ENCODE data around the gene CPEB4. TPM values are rescaled to one million over a fixed set of nuclear protein-coding genes. Genes with fewer than 3 reads are reported as not detected.
A peak's percentile ranks its signal among the peaks of the same experiment; 100 is the strongest.

Gene CPEB4
- total RNA-seq, 4 donors from 2014 or later: 97.8 to 109 (median 102) TPM

GRCh38 chr5:173920866-173921555 lies 32.9 kb downstream of the CPEB4 start:
- ATAC-seq: no peak
- no peak for DNase-seq
- peak overlapping the region; percentile 89 to 99 (median 95) for H3K27ac ChIP-seq
- no peak for TF ChIP-seq CTCF (IDR thresholded peaks at IDR 0.05 in 4 of 5, conservative IDR thresholded peaks at IDR 0.05 in 1 of 5)
- no peak for TF ChIP-seq POLR2A (IDR thresholded peaks at IDR 0.05)
- no peaks in the 10 kb centered on the region for H3K9me3 ChIP-seq
- H3K36me3 ChIP-seq: no peaks in the 10 kb centered on the region
- H3K4me3 ChIP-seq: no peak overlapping the region
- H3K4me1 ChIP-seq: peaks cover 79 to 94% of the 10 kb centered on the region in 2 donors
- in situ Hi-C loops (cut with MboI; ENCODE audit: low sequenced_read_pairs in 4 of 4): no loop called here
- intact Hi-C loops (cut with DNase I; ENCODE audit: low total_unique reads): loop anchor here (5.0 kb wide), 1 partner anchor 249 kb away; no protein-coding TSS in a partner anchor
- no peaks in the 10 kb centered on the region for H3K27me3 ChIP-seq

- in situ Hi-C loops (cut with MboI; ENCODE audit: low sequenced_read_pairs in 4 of 4): no loop called here
- H3K27ac ChIP-seq: peak overlapping the region; percentile 89 to 99 (median 95)
- H3K4me3 ChIP-seq: no peak overlapping the region
- TF ChIP-seq CTCF (IDR thresholded peaks at IDR 0.05 in 4 of 5, conservative IDR thresholded peaks at IDR 0.05 in 1 of 5) (no peak), POLR2A (IDR thresholded peaks at IDR 0.05) (no peak)
- peaks cover 88 to 94% of the 10 kb centered on the region in 2 donors for H3K4me1 ChIP-seq
- H3K27me3 ChIP-seq: no peaks in the 10 kb centered on the region
- H3K36me3 ChIP-seq: no peaks in the 10 kb centered on the region
- no peak for DNase-seq
- H3K9me3 ChIP-seq: no peaks in the 10 kb centered on the region
- ATAC-seq: no peak
- intact Hi-C loops (cut with DNase I; ENCODE audit: low total_unique reads): loop anchor here (5.0 kb wide), 1 partner anchor 250 kb away; no protein-coding TSS in a partner anchor
These were observed 34.4 kb downstream of the CPEB4 start for GRCh38 chr5:173922527-173922926.

- H3K4me3 ChIP-seq: peak overlapping the region in 1 of 4 donors; percentile 4
- intact Hi-C loops (cut with DNase I; ENCODE audit: low total_unique reads) (loop anchor here (5.0 kb wide), 1 partner anchor 251 kb away; no protein-coding TSS in a partner anchor), in situ Hi-C loops (cut with MboI; ENCODE audit: low sequenced_read_pairs in 4 of 4) (no loop called here)
- H3K4me1 ChIP-seq: peaks cover 97 to 100% of the 10 kb centered on the region in 2 donors
- ATAC-seq (peak; percentile 67 to 75), DNase-seq (no peak)
- no peaks in the 10 kb centered on the region for H3K27me3 ChIP-seq
- peak overlapping the region; percentile 89 to 99 (median 95) for H3K27ac ChIP-seq
- no peaks in the 10 kb centered on the region for H3K36me3 ChIP-seq
- H3K9me3 ChIP-seq: no peaks in the 10 kb centered on the region
- peak in 1 of 2 donors; percentile 25 for TF ChIP-seq POLR2A (IDR thresholded peaks at IDR 0.05)
- no peak for TF ChIP-seq CTCF (IDR thresholded peaks at IDR 0.05 in 4 of 5, conservative IDR thresholded peaks at IDR 0.05 in 1 of 5)
These were observed 35.3 kb downstream of the CPEB4 start for GRCh38 chr5:173923218-173924095.

GRCh38 chr5:173924899-173925298 lies 36.8 kb downstream of the CPEB4 start:
- peaks cover 96 to 97% of the 10 kb centered on the region in 2 donors for H3K4me1 ChIP-seq
- ATAC-seq: no peak
- in situ Hi-C loops (cut with MboI; ENCODE audit: low sequenced_read_pairs in 4 of 4): no loop called here

More at GRCh38 chr5:173924899-173925298, 36.8 kb downstream of the CPEB4 start:
- Histone ChIP-seq H3K4me3 (no peak overlapping the region), H3K9me3 (no peaks in the 10 kb centered on the region), H3K36me3 (no peaks in the 10 kb centered on the region), H3K27ac (peak overlapping the region; percentile 89 to 99 (median 95)), H3K27me3 (no peaks in the 10 kb centered on the region)
- TF ChIP-seq CTCF (IDR thresholded peaks at IDR 0.05 in 4 of 5, conservative IDR thresholded peaks at IDR 0.05 in 1 of 5) (no peak), POLR2A (IDR thresholded peaks at IDR 0.05) (no peak)
- DNase-seq: no peak
- intact Hi-C loops (cut with DNase I; ENCODE audit: low total_unique reads): loop anchor here (5.0 kb wide), 1 partner anchor 253 kb away; no protein-coding TSS in a partner anchor
